NCI-H146 treated with DMSO at 0.1 percent for 48 hours (cell line): ENCODE data around the gene AGRN.
"Not testable (repeated sequence)": the region's sequence is repeated elsewhere in the genome, so short reads cannot be mapped to it uniquely, and the experiment has no call there.

ENCODE experiments used
- DNase-seq: peaks from one replicate; lab custom pipeline; 2025; ENCODE audit not compliant: unreplicated experiment; lab: John Stamatoyannopoulos, UW

AGRN gene

DNA sequence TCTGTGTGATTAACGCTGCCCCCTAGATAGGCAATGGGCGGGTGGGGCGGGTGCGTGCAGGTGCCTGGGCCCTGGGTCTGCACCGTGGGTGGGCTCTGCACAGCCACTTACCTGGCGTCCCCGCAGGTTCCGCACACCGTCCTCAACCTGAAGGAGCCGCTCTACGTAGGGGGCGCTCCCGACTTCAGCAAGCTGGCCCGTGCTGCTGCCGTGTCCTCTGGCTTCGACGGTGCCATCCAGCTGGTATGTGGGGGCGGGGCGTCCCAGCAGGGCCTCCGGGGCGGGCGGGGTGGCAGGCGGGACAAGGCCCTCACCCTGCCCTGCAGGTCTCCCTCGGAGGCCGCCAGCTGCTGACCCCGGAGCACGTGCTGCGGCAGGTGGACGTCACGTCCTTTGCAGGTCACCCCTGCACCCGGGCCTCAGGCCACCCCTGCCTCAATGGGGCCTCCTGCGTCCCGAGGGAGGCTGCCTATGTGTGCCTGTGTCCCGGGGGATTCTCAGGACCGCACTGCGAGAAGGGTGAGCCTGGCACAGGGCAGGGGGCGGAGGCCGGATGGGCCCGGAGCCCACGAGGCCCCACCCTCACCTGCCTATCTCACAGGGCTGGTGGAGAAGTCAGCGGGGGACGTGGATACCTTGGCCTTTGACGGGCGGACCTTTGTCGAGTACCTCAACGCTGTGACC lies 31.3 kb downstream of the AGRN start:
- DNase-seq = no peak

DNA sequence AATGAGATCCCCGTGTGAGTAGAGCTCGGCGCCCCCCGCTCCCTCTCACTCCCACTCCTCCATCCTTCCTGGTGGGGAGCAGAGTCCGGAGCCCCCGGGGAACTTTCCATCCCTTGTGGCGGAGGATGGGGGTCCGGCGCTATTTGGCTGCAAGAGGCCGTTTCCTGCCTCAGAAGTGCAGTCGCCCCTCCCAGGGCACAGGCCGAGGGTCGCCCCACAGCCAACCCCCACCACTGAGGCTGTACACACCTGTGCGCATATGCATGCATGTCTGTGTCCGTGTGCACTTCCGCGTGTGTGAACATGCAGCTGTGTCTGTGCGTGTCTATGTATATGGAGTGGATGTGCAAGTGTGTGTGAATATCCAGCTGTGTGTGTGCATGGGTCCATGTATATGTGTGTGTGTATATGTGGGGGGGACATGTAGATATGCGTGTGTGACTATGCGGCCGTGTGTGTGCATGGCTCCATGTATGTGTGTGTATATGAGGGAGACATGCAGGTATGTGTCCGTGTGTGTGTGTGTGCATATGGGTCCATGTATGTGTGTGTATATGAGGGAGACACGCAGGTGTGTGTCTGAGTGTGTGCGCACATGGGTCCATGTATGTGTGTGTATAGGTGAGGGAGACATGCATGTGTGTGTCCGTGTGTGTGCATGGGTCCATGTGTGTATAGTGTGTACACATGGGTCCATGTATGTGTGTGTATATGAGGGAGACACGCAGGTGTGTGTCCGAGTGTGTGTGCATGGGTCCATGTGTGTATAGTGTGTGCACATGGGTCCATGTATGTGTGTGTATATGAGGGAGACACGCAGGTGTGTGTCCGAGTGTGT lies 32.3 kb downstream of the AGRN start:
- no peak for DNase-seq

DNA sequence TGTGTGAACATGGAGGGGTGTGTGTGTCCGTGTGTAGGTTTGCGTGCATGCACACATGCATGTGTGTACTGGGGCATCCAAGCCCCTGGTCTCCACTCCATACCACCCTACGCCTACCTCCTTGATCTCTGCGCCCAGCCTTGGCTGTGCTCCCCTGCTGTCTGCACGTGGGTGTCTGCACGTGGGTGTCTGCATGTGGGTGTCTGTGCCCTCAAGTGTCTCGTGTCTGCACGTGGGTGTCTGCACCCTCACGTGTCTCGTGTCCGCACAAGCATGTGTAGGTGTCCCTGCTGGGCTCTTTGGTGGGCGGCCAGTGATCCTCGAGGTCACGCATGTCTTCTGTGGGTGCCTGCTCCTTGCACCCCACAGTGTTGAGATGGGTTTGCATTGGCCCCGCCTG lies 33.1 kb downstream of the AGRN start:
- no peak for DNase-seq

DNA sequence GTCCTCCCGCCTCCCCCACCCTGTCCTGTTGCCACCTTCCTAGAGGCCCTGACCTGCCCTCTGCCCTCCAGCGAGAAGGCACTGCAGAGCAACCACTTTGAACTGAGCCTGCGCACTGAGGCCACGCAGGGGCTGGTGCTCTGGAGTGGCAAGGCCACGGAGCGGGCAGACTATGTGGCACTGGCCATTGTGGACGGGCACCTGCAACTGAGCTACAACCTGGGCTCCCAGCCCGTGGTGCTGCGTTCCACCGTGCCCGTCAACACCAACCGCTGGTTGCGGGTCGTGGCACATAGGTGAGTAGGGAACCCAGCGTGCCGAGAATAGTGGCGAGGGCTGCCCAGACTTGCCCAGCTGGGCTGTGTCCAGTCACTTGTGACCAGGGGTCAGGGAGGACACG lies 33.8 kb downstream of the AGRN start:
- DNase-seq = no peak

DNA sequence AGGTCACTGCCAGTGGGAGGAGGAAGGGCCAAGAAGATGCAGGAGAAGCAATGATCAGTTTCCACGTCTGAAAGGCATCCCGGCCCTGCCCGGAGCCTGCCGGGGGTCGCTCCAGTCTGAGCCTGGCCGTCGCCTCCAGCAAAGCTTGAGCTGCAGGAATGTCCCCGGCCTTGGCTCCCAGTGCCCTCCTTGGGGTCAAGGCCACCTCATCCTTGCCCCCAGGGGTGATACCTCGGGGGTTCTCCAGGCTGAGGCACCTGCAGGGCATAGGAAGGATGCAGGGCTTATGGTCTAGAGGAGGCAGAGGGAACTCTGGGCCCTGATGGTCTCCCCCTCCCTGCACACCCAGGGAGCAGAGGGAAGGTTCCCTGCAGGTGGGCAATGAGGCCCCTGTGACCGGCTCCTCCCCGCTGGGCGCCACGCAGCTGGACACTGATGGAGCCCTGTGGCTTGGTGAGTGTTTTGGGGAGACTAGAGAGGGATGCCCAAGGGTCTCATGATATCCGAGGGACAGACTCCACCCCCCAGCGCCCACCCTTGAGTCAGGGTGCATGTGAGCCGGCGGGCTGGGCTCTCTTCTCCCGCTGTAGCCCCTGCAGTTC lies 34.3 kb downstream of the AGRN start:
- DNase-seq = no peak

DNA sequence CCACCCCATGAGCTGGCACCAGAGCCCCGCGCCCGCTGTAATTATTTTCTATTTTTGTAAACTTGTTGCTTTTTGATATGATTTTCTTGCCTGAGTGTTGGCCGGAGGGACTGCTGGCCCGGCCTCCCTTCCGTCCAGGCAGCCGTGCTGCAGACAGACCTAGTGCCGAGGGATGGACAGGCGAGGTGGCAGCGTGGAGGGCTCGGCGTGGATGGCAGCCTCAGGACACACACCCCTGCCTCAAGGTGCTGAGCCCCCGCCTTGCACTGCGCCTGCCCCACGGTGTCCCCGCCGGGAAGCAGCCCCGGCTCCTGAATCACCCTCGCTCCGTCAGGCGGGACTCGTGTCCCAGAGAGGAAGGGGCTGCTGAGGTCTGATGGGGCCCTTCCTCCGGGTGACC lies 35.1 kb downstream of the AGRN start:
- DNase-seq = no peak

DNA sequence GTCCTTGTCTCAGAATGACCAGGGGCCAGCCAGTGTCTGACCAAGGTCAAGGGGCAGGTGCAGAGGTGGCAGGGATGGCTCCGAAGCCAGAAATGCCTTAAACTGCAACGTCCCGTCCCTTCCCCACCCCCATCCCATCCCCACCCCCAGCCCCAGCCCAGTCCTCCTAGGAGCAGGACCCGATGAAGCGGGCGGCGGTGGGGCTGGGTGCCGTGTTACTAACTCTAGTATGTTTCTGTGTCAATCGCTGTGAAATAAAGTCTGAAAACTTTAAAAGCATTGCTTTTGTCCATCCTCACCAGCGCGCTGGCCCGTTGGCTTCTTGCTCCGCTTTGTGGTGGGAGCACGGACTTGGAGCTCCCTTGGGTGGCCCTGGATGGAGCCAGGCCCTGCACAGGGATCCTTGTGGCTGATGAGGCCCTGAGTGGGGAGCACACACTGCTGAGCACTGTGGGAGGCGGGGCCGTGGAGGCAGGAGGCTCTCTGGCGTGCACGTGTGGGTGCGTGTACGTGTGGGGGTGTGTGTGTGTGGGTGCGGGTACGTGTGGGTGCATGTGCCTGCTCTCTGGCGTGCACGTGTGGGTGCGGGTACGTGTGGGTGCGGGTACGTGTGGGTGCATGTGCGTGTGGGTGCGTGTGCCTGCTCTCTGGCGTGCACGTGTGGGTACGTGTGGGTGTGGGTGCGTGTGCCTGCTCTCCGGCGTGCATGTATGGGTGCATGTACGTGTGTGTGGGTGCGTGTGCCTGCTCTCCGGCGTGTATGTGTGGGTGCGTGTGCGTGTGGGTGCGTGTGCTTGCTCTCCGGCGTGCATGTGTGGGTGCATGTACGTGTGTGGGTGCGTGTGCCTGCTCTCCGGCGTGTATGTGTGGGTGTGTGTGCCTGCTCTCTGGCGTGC lies 36.2 kb downstream of the AGRN start:
- DNase-seq = no peak

DNA sequence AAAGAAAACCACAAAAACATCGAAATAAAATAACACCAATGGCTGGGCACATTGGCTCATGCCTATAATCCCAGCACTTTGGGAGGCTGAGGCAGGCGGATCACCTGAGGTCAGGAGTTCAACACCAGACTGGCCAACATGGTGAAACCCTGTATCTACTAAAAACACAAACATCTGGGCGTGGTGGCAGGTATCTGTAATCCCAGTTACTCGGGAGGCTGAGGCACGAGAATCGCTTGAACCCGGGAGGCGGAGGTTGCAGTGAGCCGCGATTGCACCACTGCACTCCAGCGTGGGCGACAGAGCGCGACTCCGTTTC lies 37.8 kb downstream of the AGRN start:
- DNase-seq = not testable (repeated sequence)

DNA sequence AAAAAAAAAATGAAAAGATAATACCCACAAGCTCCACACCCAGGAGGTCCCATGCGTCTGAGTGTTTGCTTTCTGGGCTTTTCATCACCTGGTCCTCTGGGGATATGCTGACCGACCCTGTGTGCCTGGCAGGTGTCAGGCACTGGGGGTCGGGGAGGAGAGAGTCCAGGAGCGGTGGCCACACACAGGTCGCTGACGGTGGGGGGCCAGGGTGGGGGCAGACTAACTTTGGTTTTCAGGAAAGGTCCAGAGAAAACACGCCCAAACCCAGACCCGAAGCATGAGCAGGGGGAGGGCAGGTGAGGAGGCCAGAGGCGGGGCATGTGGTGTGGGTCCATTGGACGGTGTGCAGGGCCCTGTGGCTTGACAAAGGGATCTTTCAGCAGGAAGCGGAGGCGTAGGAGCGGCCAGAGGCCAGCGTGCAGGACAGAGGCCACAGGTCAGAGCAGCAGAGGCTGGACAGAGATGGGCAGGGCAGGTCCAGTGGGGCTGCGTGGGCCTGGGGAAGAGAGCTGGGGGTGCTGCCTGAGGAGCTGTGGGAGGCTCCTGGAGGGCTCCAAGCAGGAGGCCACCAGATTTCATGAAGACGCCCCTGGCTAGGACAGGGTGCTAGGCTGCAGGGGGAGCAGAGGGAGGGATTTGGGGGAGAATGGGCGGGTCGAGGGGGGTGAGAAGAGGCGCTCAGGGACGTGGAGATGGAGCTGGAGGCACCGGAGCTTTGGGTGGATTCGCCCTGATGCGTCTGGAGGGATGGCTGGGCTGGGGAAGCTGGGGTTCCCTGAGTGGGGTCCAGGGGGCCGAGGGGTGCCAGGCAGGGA lies 38.4 kb downstream of the AGRN start:
- no peak for DNase-seq

DNA sequence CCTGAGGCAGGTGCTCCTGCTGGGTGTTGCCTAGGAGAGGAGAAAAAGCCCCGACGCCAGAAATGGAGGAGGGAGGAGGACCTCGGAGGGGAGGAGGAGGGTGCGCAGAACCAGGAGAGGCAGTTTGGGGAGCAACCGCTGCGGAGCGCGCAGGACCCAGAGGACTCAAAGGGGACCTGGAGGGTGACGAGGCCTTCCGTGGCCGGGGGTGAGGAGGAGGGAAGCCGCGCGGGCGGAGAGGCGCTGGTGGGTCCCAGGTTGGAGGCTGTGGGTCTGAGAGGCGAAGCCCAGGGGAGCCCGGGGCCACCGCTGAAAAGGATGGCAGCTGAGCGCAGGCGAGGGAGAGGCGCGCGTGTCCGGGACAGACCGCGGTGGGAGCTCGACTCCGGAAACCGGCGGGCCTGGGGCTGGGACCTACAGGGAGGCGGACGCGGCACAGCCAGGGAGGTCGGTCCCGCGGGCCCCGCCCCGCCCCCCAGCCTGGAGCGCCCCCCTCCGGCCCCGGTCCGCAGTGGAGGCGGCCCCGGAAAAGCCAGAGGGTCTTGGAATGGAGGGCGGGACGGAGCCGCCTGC lies 39.1 kb downstream of the AGRN start:
- no peak for DNase-seq

DNA sequence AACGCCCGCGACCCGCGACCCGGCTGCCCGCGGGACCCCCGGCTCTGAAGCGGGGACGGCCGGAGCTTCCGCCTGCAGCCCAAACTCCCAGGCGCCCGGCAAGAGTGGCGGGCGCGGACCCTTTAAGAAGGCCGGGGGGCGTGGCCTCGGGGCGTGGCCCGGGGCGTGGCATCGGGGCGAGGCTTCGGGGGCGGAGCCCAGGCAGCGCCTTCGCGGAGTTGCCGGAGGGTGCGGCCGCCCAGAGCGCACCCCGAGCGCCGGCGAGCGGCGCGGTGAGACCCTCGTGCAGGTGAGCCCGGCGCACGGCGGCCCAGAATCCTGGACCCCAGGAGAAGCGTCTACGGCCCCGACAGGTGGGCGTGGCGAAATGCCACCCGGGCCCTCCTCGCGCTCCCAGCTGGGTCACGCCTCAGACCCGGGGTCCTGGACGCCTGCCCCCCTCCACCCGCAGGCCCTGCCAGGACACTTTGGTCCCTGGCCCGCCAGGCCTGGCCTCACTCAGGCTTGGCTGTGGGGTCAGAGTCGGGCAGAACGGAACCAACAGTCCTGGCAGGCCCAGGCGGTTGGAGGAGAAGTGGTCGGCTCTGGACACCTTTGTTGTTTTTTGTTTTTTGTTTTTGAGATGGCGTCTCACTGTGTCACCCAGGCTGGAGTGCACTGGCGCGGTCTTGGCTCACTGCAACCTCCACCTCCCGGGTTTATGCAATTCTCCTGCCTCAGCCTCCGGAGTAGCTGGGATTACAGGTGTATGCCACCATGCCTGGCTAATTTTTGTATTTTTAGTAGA lies 39.8 kb downstream of the AGRN start:
- peak; percentile 25 for DNase-seq

DNA sequence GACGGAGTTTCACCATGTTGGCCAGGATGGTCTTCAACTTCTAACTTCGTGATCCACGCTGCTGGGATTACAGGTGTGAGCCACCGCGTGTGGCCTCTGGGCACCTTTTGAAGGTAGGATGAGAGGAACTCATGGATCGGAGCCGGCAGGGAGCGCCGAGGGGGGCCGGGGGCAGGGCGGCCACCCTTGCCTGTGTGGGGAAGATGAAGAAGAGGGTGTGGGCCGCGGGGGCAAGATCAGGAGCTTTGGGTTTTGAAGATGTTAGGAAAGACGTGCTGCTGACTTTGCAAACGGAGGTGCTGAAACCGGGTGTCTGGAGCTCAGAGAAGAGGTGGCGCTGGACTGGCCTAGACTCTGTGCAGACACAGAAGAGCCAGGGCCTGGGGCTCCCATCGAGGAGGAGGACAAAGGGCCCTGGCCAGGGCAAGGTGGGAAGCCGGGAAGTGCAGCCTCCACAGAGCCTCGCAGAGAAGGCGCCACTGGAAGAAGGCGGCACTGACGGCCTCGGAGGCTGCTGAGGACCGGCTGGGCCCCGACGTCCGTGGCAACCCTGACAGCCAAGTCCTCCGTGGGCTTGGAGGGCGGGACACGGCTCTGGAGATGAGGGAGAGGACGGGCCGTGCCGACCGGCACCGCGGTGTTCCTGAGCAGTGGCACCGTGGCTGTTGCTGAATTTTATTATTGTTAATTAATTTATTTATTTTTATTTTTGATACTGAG lies 40.5 kb downstream of the AGRN start:
- DNase-seq = no peak

DNA sequence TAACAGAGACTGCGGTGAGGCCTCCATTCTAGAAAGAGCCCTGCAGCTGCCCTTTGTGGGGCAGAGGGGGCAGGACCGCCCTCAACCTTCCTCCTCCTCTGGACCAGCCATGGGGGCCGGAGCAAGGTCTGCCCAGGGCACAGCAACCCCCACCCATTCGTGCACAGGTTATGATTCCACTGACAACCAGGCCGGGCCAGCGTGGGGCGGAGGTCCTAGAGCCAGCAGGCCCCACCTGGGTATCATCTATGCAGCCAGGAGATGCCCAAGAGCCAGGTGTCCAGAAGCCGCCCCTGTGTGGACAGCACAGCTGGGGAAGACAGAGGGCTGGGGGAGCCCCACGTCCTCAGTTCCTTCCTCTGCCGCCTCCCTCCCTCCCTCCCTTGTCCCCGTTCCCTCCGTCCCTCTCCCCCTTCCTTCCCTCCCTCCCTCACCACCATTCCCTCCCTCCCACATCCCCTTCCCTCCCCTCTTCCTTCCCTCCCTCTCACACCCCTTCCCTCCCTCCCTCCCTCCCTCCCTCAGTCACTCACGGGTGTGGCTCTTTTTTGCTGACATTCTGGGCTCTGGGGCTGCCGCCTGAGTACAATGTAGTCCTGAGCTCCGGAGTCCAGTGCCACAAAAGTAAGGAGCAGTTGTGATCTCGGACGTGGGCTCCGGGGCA lies 41.9 kb downstream of the AGRN start:
- DNase-seq = no peak

DNA sequence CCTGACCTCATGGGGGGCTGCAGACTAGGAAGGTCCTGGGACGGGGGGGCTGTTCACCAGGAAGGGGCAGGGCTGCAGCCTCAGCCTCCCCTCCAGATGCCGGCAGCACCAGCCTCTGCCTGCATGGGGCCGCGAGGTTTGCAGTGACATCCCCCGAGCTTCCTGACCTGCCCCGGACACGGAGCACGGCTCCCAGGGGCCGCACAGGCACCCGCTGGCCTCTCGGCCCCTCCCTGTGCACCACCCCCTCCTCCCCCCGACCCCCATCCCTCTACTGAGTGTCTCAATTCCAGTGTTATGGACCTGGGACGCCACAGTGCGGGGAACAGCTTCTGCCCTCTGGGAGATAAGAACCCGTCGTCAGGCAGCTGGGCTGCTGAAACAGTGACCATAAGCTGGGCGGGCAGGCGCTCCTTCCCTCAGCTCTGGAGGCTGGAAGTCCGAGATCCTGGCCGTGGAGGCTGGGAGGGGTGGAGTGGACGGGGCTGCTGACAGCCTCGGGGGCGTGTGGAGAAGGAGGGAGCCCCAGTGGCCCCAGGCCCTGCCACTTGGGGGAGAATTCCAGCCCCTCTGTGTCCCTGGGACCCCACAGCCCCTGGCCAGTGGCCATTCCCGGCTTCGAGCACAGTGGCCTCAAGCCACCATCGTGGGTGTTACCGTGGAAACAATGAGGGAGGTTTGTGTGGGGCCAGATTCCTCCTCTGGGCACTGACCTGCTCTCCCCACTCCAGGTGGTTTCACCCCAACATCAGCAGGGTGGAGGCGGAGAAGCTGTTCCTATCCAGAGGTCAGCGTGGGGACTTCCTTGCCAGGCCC lies 42.6 kb downstream of the AGRN start:
- DNase-seq = no peak

DNA sequence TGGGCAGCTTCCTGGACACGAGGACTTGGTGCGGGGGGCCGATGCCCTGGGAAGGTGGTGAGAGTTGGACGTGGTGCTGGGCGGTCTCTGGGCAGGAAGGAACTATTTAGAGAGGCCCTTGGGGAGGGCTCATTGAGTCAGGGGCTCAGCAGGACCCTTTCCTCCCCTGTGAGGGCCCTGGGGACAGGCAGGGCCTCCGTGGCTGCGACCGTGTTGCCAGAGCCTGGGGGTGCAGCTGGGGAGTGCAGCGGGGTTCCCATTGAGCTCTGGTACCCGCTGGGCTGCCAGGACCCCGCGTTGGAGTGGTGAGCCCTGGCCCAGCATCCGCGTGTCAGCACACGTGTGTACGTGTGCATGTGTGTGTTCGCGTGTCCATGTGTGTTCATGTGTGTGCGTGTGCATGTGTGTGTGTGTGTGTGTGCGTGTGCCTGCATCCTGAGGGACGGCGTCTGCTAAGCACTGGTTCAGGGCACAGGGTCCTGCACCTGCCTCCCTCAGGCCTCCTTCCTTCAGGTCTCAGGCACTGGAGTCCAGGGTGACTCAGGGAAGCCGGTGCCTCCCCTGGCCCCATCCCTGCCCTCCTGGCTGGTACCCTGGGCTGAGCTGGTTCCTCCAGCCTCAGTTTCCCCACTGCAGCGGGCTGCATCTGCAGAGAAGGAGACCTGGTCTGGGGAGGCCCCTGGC lies 43.5 kb downstream of the AGRN start:
- no peak for DNase-seq

DNA sequence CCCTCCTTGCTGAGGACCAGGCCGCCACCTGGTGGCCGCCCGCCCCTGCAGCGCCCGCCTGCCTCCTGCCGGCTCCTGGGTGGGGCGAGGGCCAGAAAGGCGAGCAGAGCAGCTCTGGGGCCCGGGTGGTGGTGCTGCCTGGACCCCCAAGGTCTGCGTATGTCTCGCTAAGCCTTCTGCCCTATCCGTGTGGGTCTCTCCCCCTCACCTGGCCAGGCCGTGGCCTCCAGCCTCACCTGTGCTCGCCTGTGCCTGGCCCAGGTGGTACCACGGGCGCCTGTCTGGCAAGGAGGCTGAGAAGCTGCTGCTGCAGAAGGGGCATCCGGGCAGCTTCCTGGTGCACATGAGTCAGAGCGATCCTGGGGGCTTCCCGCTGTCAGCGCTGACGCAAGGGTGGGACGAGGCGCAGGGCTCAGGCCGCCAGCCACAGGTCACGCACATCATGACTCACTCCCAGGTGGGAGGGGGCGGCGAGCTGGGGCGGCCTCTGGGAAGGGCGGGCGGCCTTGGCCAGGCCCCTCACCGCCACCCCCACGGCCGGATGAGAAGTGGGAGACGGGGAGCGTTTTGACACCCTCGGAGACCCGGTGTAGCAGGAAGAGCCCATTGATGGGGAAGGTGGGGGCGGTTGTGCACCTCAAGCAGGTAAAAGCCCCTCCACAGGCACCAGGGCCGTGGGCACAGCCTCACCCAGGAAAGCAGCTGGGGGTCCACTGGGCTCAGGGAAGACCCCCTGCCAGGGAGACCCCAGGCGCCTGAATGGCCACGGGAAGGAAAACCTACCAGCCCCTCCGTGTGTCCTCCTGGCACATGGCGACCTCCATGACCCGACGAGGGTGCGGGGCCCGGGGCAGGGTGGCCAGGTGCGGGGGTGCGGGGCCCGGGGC lies 44.3 kb downstream of the AGRN start:
- no peak for DNase-seq
